Measurements from ENCODE around the gene AFF2. TPM values are rescaled to one million over a fixed set of nuclear protein-coding genes. Genes with fewer than 3 reads are reported as not detected.

Gene AFF2
- polyA plus RNA-seq, 1 of the 3 experiments (the other 2 are of a cell fraction) = not detected

GRCh38 chrX:148788449-148788848 is 288.0 kb downstream of the AFF2 start:
- Histone ChIP-seq H3K79me2 (ENCODE audit: insufficient read depth) (no peaks in the 10 kb centered on the region), H3K4me2 (no peak overlapping the region), H3K27ac (ENCODE audit: low read depth in 2 of 2, low read length in 1 of 2) (no peak overlapping the region), H3K4me3 (ENCODE audit: low read depth in 2 of 2, low read length in 1 of 2) (no peak overlapping the region), H3K27me3 (ENCODE audit: insufficient read depth) (no peaks in the 10 kb centered on the region), H4K20me1 (ENCODE audit: insufficient read depth) (no peaks in the 10 kb centered on the region), H3F3A (replicated peaks; ENCODE audit: insufficient read depth) (no peaks in the 10 kb centered on the region), H3K9me3 (no peaks in the 10 kb centered on the region), H3K36me3 (replicated peaks in 1 of 2; ENCODE audit: control insufficient read depth in 1 of 2, insufficient read depth in 2 of 2, low read length in 1 of 2) (no peaks in the 10 kb centered on the region), H2AFZ (ENCODE audit: low read depth) (no peak overlapping the region), H3K4me1 (ENCODE audit: control insufficient read depth in 1 of 2, insufficient read depth in 2 of 2, low read depth in 1 of 2, low read length in 1 of 2) (no peaks in the 10 kb centered on the region), H3K9me2 (no peaks in the 10 kb centered on the region), H3K9ac (no peak overlapping the region)
- WGBS (ENCODE audit: low lambda C conversion rate) = 6% methylated on average over 4 of the region's 4 CpGs
- TF ChIP-seq NFIC (IDR thresholded peaks at IDR 0.05; ENCODE audit: borderline replicate concordance) (no peak), USF1 (IDR thresholded peaks at IDR 0.05; ENCODE audit: borderline replicate concordance, low read depth) (no peak), MXI1 (IDR thresholded peaks at IDR 0.05; ENCODE audit: low read depth, low read length) (no peak), TEAD4 (IDR thresholded peaks at IDR 0.05; ENCODE audit: borderline replicate concordance, insufficient read depth) (no peak), MAX (IDR thresholded peaks at IDR 0.05; ENCODE audit: low read depth) (no peak), PBX3 (IDR thresholded peaks at IDR 0.05) (no peak), USF2 (IDR thresholded peaks at IDR 0.05; ENCODE audit: borderline replicate concordance, low read depth, low read length) (no peak), GABPA (IDR thresholded peaks at IDR 0.05; ENCODE audit: low read depth) (no peak), RXRA (IDR thresholded peaks at IDR 0.05; ENCODE audit: borderline replicate concordance, low read depth) (no peak), FOSL2 (IDR thresholded peaks at IDR 0.05; ENCODE audit: borderline replicate concordance, low read depth) (no peak), MEF2A (IDR thresholded peaks at IDR 0.05; ENCODE audit: borderline replicate concordance, low read depth) (no peak), TAF1 (IDR thresholded peaks at IDR 0.05; ENCODE audit: borderline replicate concordance, low read depth, low read length) (no peak), IRF3 (IDR thresholded peaks at IDR 0.05; ENCODE audit: low read depth, low read length) (no peak), JUND (IDR thresholded peaks at IDR 0.05) (no peak), GATA2 (CRISPR knock-in tag; IDR thresholded peaks at IDR 0.05) (no peak), CTCF (IDR thresholded peaks at IDR 0.05) (no peak), POLR2AphosphoS5 (IDR thresholded peaks at IDR 0.05; ENCODE audit: low read depth, low read length) (no peak), ZBTB33 (IDR thresholded peaks at IDR 0.05; ENCODE audit: borderline replicate concordance, low read depth) (no peak), FOXJ3 (CRISPR knock-in tag; IDR thresholded peaks at IDR 0.05) (no peak), SIN3A (IDR thresholded peaks at IDR 0.05; ENCODE audit: borderline replicate concordance, low read depth, low read length) (no peak)
- DNase-seq = no peak
- ChIA-PET POLR2A (no interaction called here), CTCF (no interaction called here)

All from SK-N-SH (cell line).